Neural progenitor cell (in vitro differentiated cells): Measurements from ENCODE around the gene PRKAG2. TPM values are rescaled to one million over a fixed set of nuclear protein-coding genes. Genes with fewer than 3 reads are reported as not detected.

Experiments used
- DNase-seq: peaks from one replicate; pipeline ENCODE4 v3.0.0-alpha.2; 2016; ENCODE audit warnings: low spot score
- H2AFZ ChIP-seq: fragments of 200-600 bp; sonication (generic); replicated peaks from 2 replicates; pipeline ENCODE4 v1.6.1; 2016; ENCODE audit warnings: antibody characterized with exemption
- H3F3A ChIP-seq: fragments of 200-600 bp; sonication (generic); 2 replicates; pipeline ENCODE4 v1.6.1; 2016; ENCODE audit warnings: antibody characterized with exemption, low read depth
- H3K27ac ChIP-seq: fragments of 200-600 bp; sonication (generic); 2 replicates; pipeline ENCODE4 v1.5.1; 2016; ENCODE audit warnings: mild to moderate bottlenecking
- H3K27me3 ChIP-seq: fragments of 200-600 bp; sonication (generic); 2 replicates; pipeline ENCODE4 v1.6.1; 2016; ENCODE audit warnings: mild to moderate bottlenecking, moderate library complexity
- H3K36me3 ChIP-seq: fragments of 200-600 bp; sonication (generic); 2 replicates; pipeline ENCODE4 v1.5.1; 2016
- H3K4me1 ChIP-seq: fragments of 200-600 bp; sonication (generic); 2 replicates; pipeline ENCODE4 v1.6.1; 2016; ENCODE audit warnings: mixed run types
- H3K4me2 ChIP-seq: fragments of 200-600 bp; sonication (generic); 2 replicates; pipeline ENCODE4 v1.6.1; 2016
- H3K4me3 ChIP-seq: fragments of 200-600 bp; sonication (generic); 2 replicates; pipeline ENCODE4 v1.5.1; 2016
- H3K79me2 ChIP-seq: fragments of 200-600 bp; sonication (generic); 2 replicates; pipeline ENCODE4 v1.6.1; 2016; ENCODE audit warnings: low read depth
- H3K9ac ChIP-seq: fragments of 200-600 bp; sonication (generic); 2 replicates; pipeline ENCODE4 v1.6.1; 2016
- H3K9me3 ChIP-seq: fragments of 200-600 bp; sonication (generic); 2 replicates; pipeline ENCODE4 v1.5.1; 2016; ENCODE audit warnings: low read depth
- H4K20me1 ChIP-seq: fragments of 200-600 bp; sonication (generic); 2 replicates; pipeline ENCODE4 v1.6.1; 2016; ENCODE audit warnings: low read depth
- H3K27ac Mint-ChIP-seq: 3 replicates; pipeline ENCODE4 v1.8.0; 2021; ENCODE audit warnings: mixed read lengths
- H3K27me3 Mint-ChIP-seq: 2 replicates; pipeline ENCODE4 v1.8.0; 2022; ENCODE audit warnings: low read depth, mild to moderate bottlenecking, inconsistent platforms, moderate library complexity, mixed read lengths; ENCODE audit not compliant: insufficient read depth
- H3K36me3 Mint-ChIP-seq: 3 replicates; pipeline ENCODE4 v1.8.0; 2021; ENCODE audit warnings: mixed read lengths
- H3K4me1 Mint-ChIP-seq: 3 replicates; pipeline ENCODE4 v1.8.0; 2021; ENCODE audit warnings: mixed read lengths
- H3K4me3 Mint-ChIP-seq: 3 replicates; pipeline ENCODE4 v1.8.0; 2021; ENCODE audit warnings: mild to moderate bottlenecking, moderate library complexity, mixed read lengths
- H3K9me3 Mint-ChIP-seq: 3 replicates; pipeline ENCODE4 v1.8.0; 2020; ENCODE audit warnings: mixed read lengths
- CTCF ChIP-seq: fragments of 200-600 bp; sonication (generic); IDR thresholded peaks from 2 replicates; pipeline ENCODE4 v1.5.1; 2017; ENCODE audit warnings: antibody characterized with exemption, mild to moderate bottlenecking
- EZH2 ChIP-seq: fragments of 200-600 bp; sonication (generic); IDR thresholded peaks from 2 replicates; pipeline ENCODE4 v1.6.1; 2017; ENCODE audit warnings: antibody characterized with exemption, mild to moderate bottlenecking, moderate library complexity
- EZH2phosphoT487 ChIP-seq: fragments of 200-600 bp; sonication (generic); IDR thresholded peaks from 2 replicates; pipeline ENCODE4 v1.6.1; 2017; ENCODE audit warnings: antibody characterized with exemption
- total RNA-seq: library from RNA; depleted of rRNA; stranded (reverse); fragments of >200 nt; gene quantifications from 2 replicates; pipeline ENCODE4 v1.2.3, GENCODE V29; 2015; ENCODE audit warnings: low replicate concordance

Gene PRKAG2
- total RNA-seq, 1 donor from 2014 or later, result 11.4 TPM

DNA sequence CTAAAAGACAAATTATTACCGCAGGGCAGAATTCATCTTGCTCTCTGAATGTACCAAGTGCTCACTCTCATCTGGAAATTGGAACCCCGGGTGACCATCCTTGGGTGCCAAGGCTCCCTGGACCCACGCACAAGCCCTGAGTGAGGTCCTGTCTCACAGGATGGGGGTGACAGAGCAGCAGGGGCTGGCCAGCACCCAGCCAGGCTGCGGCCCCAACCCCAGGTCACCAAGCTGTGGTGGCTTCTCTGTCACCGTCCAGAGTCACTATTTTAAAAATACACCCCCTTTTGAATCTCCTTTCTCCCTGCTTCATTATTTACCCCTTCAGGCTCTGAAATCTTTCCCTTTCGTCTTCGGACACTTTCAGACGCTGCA, 148.6 kb downstream of the PRKAG2 start:
- H3F3A ChIP-seq, result peaks cover 12% of the 10 kb centered on the region
- H3K36me3 ChIP-seq, result no peaks in the 10 kb centered on the region
- H3K4me2 ChIP-seq, result no peak overlapping the region
- Mint-ChIP-seq H3K4me3 (no peak overlapping the region), H3K36me3 (no peaks in the 10 kb centered on the region), H3K9me3 (no peaks in the 10 kb centered on the region), H3K27me3 (peaks cover 14% of the 10 kb centered on the region), H3K4me1 (peaks cover 42% of the 10 kb centered on the region), H3K27ac (no peak overlapping the region)
- no peaks in the 10 kb centered on the region for H3K9me3 ChIP-seq
- peaks cover 14% of the 10 kb centered on the region for H3K4me1 ChIP-seq
- no peak overlapping the region for H3K4me3 ChIP-seq
- H3K27ac ChIP-seq, result no peak overlapping the region
- no peak for DNase-seq
- no peak overlapping the region for H2AFZ ChIP-seq
- no peaks in the 10 kb centered on the region for H4K20me1 ChIP-seq
- H3K9ac ChIP-seq, result no peak overlapping the region
- no peaks in the 10 kb centered on the region for H3K27me3 ChIP-seq
- H3K79me2 ChIP-seq, result no peaks in the 10 kb centered on the region
- TF ChIP-seq CTCF (no peak), EZH2 (no peak), EZH2phosphoT487 (no peak)

DNA sequence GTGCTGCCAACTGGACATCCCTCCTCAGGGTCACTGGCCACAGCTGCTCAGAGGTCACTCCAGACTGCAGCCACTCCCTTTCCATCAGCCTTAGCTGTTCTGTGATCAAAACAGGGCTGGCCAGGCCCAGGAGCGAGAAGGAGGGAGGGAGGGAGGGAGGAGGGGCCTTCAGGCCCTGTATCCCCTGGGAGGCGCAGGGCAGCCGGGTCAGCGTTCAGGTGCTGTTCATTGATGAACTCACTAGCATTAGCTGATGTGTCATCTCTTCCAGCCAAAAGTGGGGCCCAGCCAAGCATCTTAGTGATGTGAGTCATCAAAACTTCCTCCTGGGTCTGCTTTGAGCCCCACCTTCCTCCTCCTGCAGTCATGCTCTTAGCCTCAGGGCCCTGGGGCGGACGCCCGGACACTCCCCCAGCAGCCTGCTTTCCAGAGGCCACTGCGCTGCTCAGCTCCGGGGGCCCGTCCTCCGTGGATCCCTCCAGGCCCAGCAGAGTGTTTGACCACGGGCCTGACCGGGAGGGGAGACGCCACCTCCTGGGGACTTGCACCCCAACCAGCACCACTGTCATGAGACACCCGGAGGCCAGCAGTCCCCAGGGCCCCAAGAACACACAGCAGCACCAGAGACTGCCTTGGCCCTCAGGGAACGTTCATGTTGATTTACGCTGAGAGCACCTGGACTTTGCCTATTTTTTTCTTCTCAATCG, 149.2 kb downstream of the PRKAG2 start:
- Mint-ChIP-seq H3K4me3 (no peak overlapping the region), H3K27me3 (peaks cover 14% of the 10 kb centered on the region), H3K36me3 (no peaks in the 10 kb centered on the region), H3K27ac (no peak overlapping the region), H3K4me1 (peaks cover 45% of the 10 kb centered on the region), H3K9me3 (no peaks in the 10 kb centered on the region)
- no peaks in the 10 kb centered on the region for H4K20me1 ChIP-seq
- H3K27me3 ChIP-seq, result no peaks in the 10 kb centered on the region
- H2AFZ ChIP-seq, result no peak overlapping the region
- H3K9me3 ChIP-seq, result no peaks in the 10 kb centered on the region
- peaks cover 12% of the 10 kb centered on the region for H3F3A ChIP-seq
- H3K4me1 ChIP-seq, result peaks cover 14% of the 10 kb centered on the region
- H3K4me3 ChIP-seq, result no peak overlapping the region
- TF ChIP-seq EZH2phosphoT487 (no peak), EZH2 (no peak), CTCF (no peak)
- H3K9ac ChIP-seq, result no peak overlapping the region
- no peaks in the 10 kb centered on the region for H3K36me3 ChIP-seq
- H3K4me2 ChIP-seq, result no peak overlapping the region
- peak; percentile 56 for DNase-seq
- H3K27ac ChIP-seq, result no peak overlapping the region
- no peaks in the 10 kb centered on the region for H3K79me2 ChIP-seq

GRCh38 chr7:151726652-151727578, 150.0 kb downstream of the PRKAG2 start:
- H3K36me3 Mint-ChIP-seq, result no peaks in the 10 kb centered on the region
- H3K9me3 Mint-ChIP-seq, result no peaks in the 10 kb centered on the region
- H3K79me2 ChIP-seq, result no peaks in the 10 kb centered on the region
- H3K27ac ChIP-seq, result no peak overlapping the region
- H3K36me3 ChIP-seq, result no peaks in the 10 kb centered on the region
- TF ChIP-seq EZH2phosphoT487, result no peak
- no peak for TF ChIP-seq EZH2
- no peak for TF ChIP-seq CTCF
- no peak overlapping the region for H3K9ac ChIP-seq
- no peak overlapping the region for H3K4me3 Mint-ChIP-seq
- peaks cover 16% of the 10 kb centered on the region for H3K27me3 Mint-ChIP-seq
- H3F3A ChIP-seq, result peaks cover 12% of the 10 kb centered on the region
- peaks cover 14% of the 10 kb centered on the region for H3K4me1 ChIP-seq
- H3K9me3 ChIP-seq, result no peaks in the 10 kb centered on the region
- H3K4me2 ChIP-seq, result no peak overlapping the region
- H3K27me3 ChIP-seq, result no peaks in the 10 kb centered on the region
- no peak overlapping the region for H3K4me3 ChIP-seq
- no peak overlapping the region for H2AFZ ChIP-seq
- H4K20me1 ChIP-seq, result no peaks in the 10 kb centered on the region
- peak overlapping the region; percentile 2 for H3K27ac Mint-ChIP-seq
- H3K4me1 Mint-ChIP-seq, result peaks cover 45% of the 10 kb centered on the region
- DNase-seq, result no peak
